AG04449 (cell line): ENCODE measurements around the gene ALG2.

Experiments used
- CTCF ChIA-PET: fragments of 350-600 bp; formaldehyde crosslinking; extraction: SDS; loops from one replicate; lab custom pipeline; 2021; ENCODE audit warnings: antibody characterized with exemption; lab: Yijun Ruan, JAX
- POLR2A ChIA-PET: fragments of 400-600, 350-600 bp; formaldehyde crosslinking; extraction: SDS; loops from one replicate; lab custom pipeline; 2020; ENCODE audit warnings: antibody characterized with exemption, inconsistent platforms; lab: Yijun Ruan, JAX
- DNase-seq: peaks from one replicate; pipeline ENCODE4 v3.0.0-alpha.2; 2010; ENCODE audit warnings: low read depth, low spot score
- H3K4me3 ChIP-seq: 2 replicates; pipeline ENCODE4 v1.5.1; 2011; ENCODE audit warnings: low read depth, mild to moderate bottlenecking, control low read depth, low read length
- TF ChIP-seq, protein P1 (sequence below): IDR thresholded peaks from one replicate; pipeline ENCODE4 v1.5.1; 2011; ENCODE audit warnings: mild to moderate bottlenecking, moderate library complexity, low read length, control low read depth, inconsistent platforms; ENCODE audit not compliant: insufficient read depth; ENCODE audit errors: missing control alignments

ALG2 gene

DNA sequence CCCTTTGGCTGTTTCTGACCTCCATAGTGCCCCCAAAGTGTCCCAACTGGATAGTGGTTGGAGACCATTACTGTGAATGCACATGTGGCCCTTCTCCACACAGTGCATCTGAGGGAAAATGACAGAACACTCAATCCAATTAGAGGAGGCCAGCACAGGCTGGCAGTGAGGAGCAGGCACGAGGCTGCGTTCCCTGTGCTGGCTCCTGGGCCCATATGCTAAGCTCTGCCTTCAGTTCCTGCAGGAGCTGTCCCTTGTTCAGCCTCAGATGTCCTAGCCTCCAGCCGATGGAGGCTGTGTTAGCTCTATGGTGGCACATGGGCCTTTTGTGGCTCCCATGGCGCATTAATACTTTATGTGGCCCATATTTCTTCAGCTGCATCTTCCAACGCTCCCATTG, 35.8 kb downstream of the ALG2 start:
- ChIA-PET POLR2A (no interaction called here), CTCF (interaction anchor here (1.1 to 8.0 kb wide), 23 partner anchors 11 to 1411 kb away, joined by 3 to 90 read pairs (median 8); partner anchors contain the start of genes ALG2 and SEC61B)
- TF ChIP-seq, protein P1, sequence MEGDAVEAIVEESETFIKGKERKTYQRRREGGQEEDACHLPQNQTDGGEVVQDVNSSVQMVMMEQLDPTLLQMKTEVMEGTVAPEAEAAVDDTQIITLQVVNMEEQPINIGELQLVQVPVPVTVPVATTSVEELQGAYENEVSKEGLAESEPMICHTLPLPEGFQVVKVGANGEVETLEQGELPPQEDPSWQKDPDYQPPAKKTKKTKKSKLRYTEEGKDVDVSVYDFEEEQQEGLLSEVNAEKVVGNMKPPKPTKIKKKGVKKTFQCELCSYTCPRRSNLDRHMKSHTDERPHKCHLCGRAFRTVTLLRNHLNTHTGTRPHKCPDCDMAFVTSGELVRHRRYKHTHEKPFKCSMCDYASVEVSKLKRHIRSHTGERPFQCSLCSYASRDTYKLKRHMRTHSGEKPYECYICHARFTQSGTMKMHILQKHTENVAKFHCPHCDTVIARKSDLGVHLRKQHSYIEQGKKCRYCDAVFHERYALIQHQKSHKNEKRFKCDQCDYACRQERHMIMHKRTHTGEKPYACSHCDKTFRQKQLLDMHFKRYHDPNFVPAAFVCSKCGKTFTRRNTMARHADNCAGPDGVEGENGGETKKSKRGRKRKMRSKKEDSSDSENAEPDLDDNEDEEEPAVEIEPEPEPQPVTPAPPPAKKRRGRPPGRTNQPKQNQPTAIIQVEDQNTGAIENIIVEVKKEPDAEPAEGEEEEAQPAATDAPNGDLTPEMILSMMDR: no peak
- H3K4me3 ChIP-seq: no peak overlapping the region
- no peak for DNase-seq

DNA sequence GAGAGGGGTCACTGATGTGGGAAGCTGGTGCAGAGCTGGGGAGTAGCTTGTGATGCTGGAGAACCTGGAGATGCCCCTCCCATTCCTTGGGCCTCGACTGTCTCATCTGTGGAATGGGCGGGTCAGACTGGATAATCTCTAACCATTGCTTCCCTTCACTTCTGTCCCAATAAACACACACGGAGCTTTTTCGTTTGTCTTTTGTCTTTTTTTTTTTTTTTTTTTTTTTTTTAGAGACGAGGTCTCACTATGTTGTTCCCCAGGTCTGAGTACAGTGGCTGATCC, 36.5 kb downstream of the ALG2 start:
- CTCF ChIA-PET: interaction anchor here (0.7 to 8.0 kb wide), 46 partner anchors 10 to 1416 kb away, joined by 3 to 90 read pairs (median 5); partner anchors contain the start of genes ALG2 and SEC61B
- TF ChIP-seq, protein P1: no peak
- H3K4me3 ChIP-seq: no peak overlapping the region
- POLR2A ChIA-PET: no interaction called here
- no peak for DNase-seq

DNA sequence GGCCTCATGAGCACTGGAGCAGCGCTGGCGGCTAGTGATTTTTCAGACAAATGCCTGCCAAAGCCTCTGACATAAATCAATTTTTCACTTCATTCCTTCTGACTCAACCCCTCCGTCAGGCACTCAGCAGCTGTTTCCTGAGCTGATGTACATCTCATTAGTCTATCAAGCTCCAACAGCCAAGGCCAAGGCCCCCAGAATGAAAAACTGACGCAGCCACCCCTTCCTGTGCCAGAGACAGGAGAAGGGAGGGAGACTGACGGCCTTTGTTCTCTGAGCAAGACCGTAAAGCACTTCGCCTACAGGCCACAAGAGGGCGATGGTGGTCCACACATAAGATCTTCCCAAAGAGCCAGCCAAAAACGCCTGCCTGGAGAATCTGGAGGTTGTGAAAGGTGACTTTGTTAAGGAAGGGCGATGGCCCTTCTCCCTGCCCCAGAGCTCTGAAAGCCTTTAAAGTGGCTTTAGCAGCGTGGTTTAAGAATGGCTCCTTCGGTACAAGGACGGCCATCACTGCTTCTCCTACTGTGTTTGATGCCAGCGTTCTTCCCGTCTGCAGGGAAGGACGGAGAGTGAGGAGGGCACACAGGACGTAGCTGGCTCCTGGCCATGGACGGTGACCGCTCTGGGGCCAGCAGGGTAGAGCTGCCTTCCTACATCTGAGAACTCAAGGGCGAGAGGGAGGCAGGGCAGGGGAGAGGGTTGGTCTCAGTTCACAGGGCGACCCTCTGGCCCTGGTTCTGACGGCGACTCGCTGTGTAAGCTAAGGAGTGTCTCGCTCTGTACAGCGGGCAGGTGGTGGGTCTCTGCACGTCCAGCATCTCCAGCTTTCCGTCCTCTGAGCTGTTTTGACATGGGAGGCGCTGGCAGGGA, 37.0 kb downstream of the ALG2 start:
- DNase-seq: peak; percentile 51
- CTCF ChIA-PET: interaction anchor here (0.6 to 8.0 kb wide), 59 partner anchors 10 to 1417 kb away, joined by 3 to 90 read pairs (median 5); partner anchors contain the start of genes ALG2 and SEC61B
- TF ChIP-seq, protein P1: peak; percentile 89
- peak overlapping the region; percentile 15; the same call in 1 of the 2 replicates for H3K4me3 ChIP-seq
- POLR2A ChIA-PET: no interaction called here

DNA sequence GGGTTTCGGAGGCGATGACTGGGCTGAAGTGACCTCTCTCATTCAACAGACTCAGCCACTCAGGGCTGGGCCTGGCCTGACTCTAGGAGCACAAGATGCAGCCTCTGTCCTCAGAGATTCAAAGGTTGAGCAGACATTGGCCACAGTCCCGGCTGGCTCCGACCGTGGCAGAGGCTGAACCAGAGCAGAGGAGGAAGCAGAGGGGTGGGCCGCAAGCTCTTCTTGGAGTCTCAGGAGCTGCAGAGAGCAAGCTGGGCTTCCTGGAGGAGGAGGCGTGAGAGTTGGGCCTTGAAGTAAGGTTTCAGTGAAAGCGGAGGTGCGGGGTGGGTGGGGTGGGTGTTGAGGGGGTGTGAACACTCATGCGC, 37.6 kb downstream of the ALG2 start:
- no peak overlapping the region for H3K4me3 ChIP-seq
- TF ChIP-seq, protein P1: no peak
- ChIA-PET POLR2A (no interaction called here), CTCF (interaction anchor here (0.6 to 8.0 kb wide), 47 partner anchors 9 to 1418 kb away, joined by 3 to 90 read pairs (median 5); partner anchors contain the start of genes ALG2 and SEC61B)
- no peak for DNase-seq

DNA sequence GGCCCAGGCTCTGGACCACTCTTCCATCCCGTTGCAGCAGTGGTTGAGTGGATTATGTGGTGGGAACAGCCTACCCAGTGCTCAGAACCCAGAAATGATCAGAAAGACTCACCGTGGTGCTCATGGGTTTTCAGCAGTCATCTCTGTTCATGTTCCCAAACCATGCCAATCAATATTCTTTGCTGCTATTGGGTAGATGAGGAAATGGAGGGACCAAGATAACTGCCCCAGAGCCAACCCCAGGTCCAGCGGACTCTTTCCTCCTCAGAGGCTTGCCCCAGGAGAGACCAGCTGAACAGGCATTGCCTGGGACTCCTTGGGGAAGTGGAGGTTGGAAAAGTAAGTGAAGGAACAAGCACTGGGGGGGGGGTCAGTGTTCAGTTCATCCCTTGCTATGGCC, 38.1 kb downstream of the ALG2 start:
- H3K4me3 ChIP-seq: no peak overlapping the region
- DNase-seq: no peak
- ChIA-PET CTCF (interaction anchor here (0.6 to 8.0 kb wide), 14 partner anchors 8 to 1141 kb away, joined by 3 to 90 read pairs (median 4); no protein-coding TSS in a partner anchor), POLR2A (no interaction called here)
- TF ChIP-seq, protein P1: no peak

DNA sequence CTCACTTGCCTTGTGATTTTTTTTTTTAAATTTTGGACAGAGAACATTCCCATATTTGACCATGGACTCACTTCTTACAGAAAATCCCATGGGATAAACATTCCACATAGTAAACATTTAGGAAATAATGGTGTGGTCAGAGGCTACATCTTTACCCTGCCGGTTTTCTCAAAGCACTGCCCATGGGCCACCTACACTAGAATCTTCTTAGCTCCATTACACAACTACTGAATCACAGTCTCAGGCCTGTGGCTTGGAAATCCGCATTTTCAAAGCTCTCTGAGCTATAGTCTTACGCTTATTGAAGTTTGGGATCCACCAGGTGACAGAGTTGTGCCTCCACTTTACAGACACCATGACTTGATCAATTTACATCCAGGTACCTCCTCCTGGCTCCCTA, 39.4 kb downstream of the ALG2 start:
- no peak for DNase-seq
- ChIA-PET CTCF (interaction anchor here (0.6 to 8.0 kb wide), 10 partner anchors 8 to 1140 kb away, joined by 3 to 90 read pairs (median 3); no protein-coding TSS in a partner anchor), POLR2A (interaction anchor here (0.9 kb wide), 1 partner anchor 39 kb away, joined by 3 read pairs; the partner anchor contains the start of genes ALG2 and SEC61B)
- TF ChIP-seq, protein P1: no peak
- H3K4me3 ChIP-seq: no peak overlapping the region
